Glutamatergic neuron (in vitro differentiated cells): Measurements from ENCODE around the gene INIP. TPM values are rescaled to one million over a fixed set of nuclear protein-coding genes. Genes with fewer than 3 reads are reported as not detected.
A peak's percentile ranks its signal among the peaks of the same experiment; 100 is the strongest.

Source experiments
- DNase-seq: peaks from one replicate; pipeline ENCODE4 v3.0.0; 2022
- H3K27ac Mint-ChIP-seq: one replicate; pipeline ENCODE4 v1.8.0; 2020; ENCODE audit warnings: mild to moderate bottlenecking, mixed read lengths, inconsistent platforms; ENCODE audit not compliant: unreplicated experiment
- H3K27me3 Mint-ChIP-seq: one replicate; pipeline ENCODE4 v1.8.0; 2020; ENCODE audit warnings: mild to moderate bottlenecking, moderate library complexity, mixed read lengths, inconsistent platforms; ENCODE audit not compliant: unreplicated experiment
- H3K36me3 Mint-ChIP-seq: one replicate; pipeline ENCODE4 v1.8.0; 2020; ENCODE audit warnings: mild to moderate bottlenecking, mixed read lengths, inconsistent platforms; ENCODE audit not compliant: unreplicated experiment
- H3K4me1 Mint-ChIP-seq: one replicate; pipeline ENCODE4 v1.8.0; 2020; ENCODE audit warnings: mild to moderate bottlenecking, low read depth, mixed read lengths, inconsistent platforms; ENCODE audit not compliant: unreplicated experiment
- H3K4me3 Mint-ChIP-seq: one replicate; pipeline ENCODE4 v1.8.0; 2020; ENCODE audit warnings: mild to moderate bottlenecking, mixed read lengths, inconsistent platforms; ENCODE audit not compliant: unreplicated experiment
- H3K9me3 Mint-ChIP-seq: one replicate; pipeline ENCODE4 v1.8.0; 2020; ENCODE audit warnings: mild to moderate bottlenecking, moderate library complexity, mixed read lengths, inconsistent platforms; ENCODE audit not compliant: unreplicated experiment
- CTCF ChIP-seq: fragments of 200-600 bp; sonication (generic); IDR thresholded peaks from one replicate; pipeline ENCODE4 v1.5.0; 2021; ENCODE audit not compliant: partially characterized antibody, unreplicated experiment
- total RNA-seq: library from RNA; stranded (reverse); fragmentation: NEBNext Ultra II Directional; extraction: Animal tissue kit (Norgen Biotek cat#: 25700); gene quantifications from one replicate; pipeline ENCODE4 v1.2.1, GENCODE V29; 2021; ENCODE audit not compliant: unreplicated experiment

INIP gene
- total RNA-seq, 1 donor from 2014 or later, result 17.6 TPM

- peaks cover 6% of the 10 kb centered on the region for H3K9me3 Mint-ChIP-seq
- DNase-seq, result no peak
- TF ChIP-seq CTCF, result no peak
- peaks cover 4% of the 10 kb centered on the region for H3K27me3 Mint-ChIP-seq
- peaks cover 4% of the 10 kb centered on the region for H3K4me1 Mint-ChIP-seq
- H3K4me3 Mint-ChIP-seq, result no peak overlapping the region
- H3K27ac Mint-ChIP-seq, result no peak overlapping the region
- H3K36me3 Mint-ChIP-seq, result no peaks in the 10 kb centered on the region
Measured at GRCh38 chr9:112712678-112713077, 5.2 kb downstream of the INIP start.

GRCh38 chr9:112711050-112711689 lies 6.7 kb downstream of the INIP start:
- Mint-ChIP-seq H3K36me3 (no peaks in the 10 kb centered on the region), H3K27me3 (no peaks in the 10 kb centered on the region), H3K4me3 (no peak overlapping the region), H3K4me1 (no peaks in the 10 kb centered on the region), H3K27ac (peak overlapping the region; percentile 28), H3K9me3 (no peaks in the 10 kb centered on the region)
- DNase-seq, result no peak
- peak; percentile 51 for TF ChIP-seq CTCF

GRCh38 chr9:112705768-112706427 lies 12.0 kb downstream of the INIP start:
- no peaks in the 10 kb centered on the region for H3K27me3 Mint-ChIP-seq
- no peak overlapping the region for H3K27ac Mint-ChIP-seq
- H3K9me3 Mint-ChIP-seq, result no peaks in the 10 kb centered on the region
- no peak overlapping the region for H3K4me3 Mint-ChIP-seq
- no peak for TF ChIP-seq CTCF
- no peaks in the 10 kb centered on the region for H3K36me3 Mint-ChIP-seq
- no peaks in the 10 kb centered on the region for H3K4me1 Mint-ChIP-seq
- DNase-seq, result peak; percentile 24

- H3K9me3 Mint-ChIP-seq, result no peaks in the 10 kb centered on the region
- no peak overlapping the region for H3K27ac Mint-ChIP-seq
- H3K36me3 Mint-ChIP-seq, result no peaks in the 10 kb centered on the region
- no peak overlapping the region for H3K4me3 Mint-ChIP-seq
- TF ChIP-seq CTCF, result no peak
- H3K4me1 Mint-ChIP-seq, result no peaks in the 10 kb centered on the region
- no peaks in the 10 kb centered on the region for H3K27me3 Mint-ChIP-seq
- no peak for DNase-seq
Measured at GRCh38 chr9:112703304-112703703, 14.6 kb downstream of the INIP start.

- no peak for TF ChIP-seq CTCF
- Mint-ChIP-seq H3K9me3 (no peaks in the 10 kb centered on the region), H3K27me3 (no peaks in the 10 kb centered on the region), H3K36me3 (no peaks in the 10 kb centered on the region), H3K27ac (no peak overlapping the region), H3K4me1 (no peaks in the 10 kb centered on the region), H3K4me3 (no peak overlapping the region)
- no peak for DNase-seq
Measured at GRCh38 chr9:112700085-112700484, 17.8 kb downstream of the INIP start.
